ENCODE results near the gene HERPUD1.
A peak's percentile ranks its signal among the peaks of the same experiment; 100 is the strongest.

The HERPUD1 gene

DNA sequence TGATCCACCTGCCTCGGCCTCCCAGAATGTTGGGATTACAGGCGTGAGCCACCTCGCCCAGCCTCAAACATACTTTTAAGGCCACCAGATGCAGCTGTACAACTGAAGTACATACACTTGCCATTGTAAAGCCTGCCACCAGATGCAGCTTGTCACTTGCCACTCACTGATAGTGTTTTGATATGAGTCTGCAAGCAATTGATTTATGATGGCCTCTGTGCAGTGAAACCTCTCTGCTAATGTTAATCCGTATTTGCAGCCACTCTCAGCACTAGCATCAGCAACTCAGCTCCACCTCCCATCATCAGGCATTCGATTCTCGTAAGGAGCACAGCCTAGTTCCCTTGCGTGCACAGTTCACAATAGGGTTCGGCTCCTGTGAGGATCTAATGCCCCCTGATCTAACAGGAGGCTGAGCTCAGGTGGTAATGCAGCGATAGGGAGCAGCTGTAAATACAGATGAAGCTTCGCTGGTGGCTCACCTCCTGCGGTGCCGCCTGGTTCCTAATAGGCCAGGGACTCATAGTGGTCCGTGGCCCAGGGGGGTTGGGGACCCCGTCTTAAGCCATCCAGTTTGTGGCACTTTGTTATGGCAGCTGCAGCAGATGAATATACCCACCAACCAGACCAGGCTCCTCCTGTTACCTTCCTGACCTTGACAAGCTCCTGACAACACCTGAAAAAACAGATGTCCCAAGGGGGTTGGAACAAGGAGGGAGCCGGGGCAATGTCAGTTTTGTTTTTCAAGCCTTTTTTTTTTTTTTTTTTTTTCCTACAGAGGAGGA, 1.3 kb upstream of the HERPUD1 start:
- ChIA-PET CTCF (interaction anchor here (0.6 to 1.1 kb wide), 3 partner anchors 64 to 322 kb away, joined by 3 to 4 read pairs (median 3); no protein-coding TSS in a partner anchor), POLR2A (interaction anchor here (0.6 to 2.4 kb wide), 4 partner anchors 11 to 69 kb away, joined by 3 to 11 read pairs (median 4); no protein-coding TSS in a partner anchor)
- Histone ChIP-seq H3K4me1 (ENCODE audit: control insufficient read depth, insufficient read depth, low read length) (peaks cover 3% of the 10 kb centered on the region; the same call in 1 of the 2 replicates), H3K36me3 (ENCODE audit: control insufficient read depth in 2 of 2, insufficient read depth in 1 of 2, low read length in 2 of 2) (peaks cover under 1 to 9% of the 10 kb centered on the region in 2 experiments; a peak in 2 of 3 replicates), H3K27ac (ENCODE audit: extremely low read depth, low read depth, low read length) (peak overlapping the region; percentile 56; the same call in 1 of the 2 replicates), H3K9me3 (ENCODE audit: control insufficient read depth, insufficient read depth, low read depth, low read length) (no peaks in the 10 kb centered on the region), H3K4me3 (ENCODE audit: low read depth, low read length) (no peak overlapping the region)
- TF ChIP-seq ZBTB17 (tag by site-specific recombination; IDR thresholded peaks at IDR 0.05) (peak; percentile 44; the same call in 1 of the 2 replicates), ZNF18 (tag by site-specific recombination; IDR thresholded peaks at IDR 0.05) (no peak), ZNF473 (tag by site-specific recombination; IDR thresholded peaks at IDR 0.05) (no peak), ZFHX2 (tag by site-specific recombination; conservative IDR thresholded peaks at IDR 0.05) (peak; percentile 43; the same call in 1 of the 2 replicates), OSR2 (tag by site-specific recombination; IDR thresholded peaks at IDR 0.05) (no peak), WT1 (tag by site-specific recombination; IDR thresholded peaks at IDR 0.05) (no peak), ZNF555 (tag by site-specific recombination; conservative IDR thresholded peaks at IDR 0.05) (no peak), TSHZ1 (tag by site-specific recombination; IDR thresholded peaks at IDR 0.05; ENCODE audit: borderline replicate concordance) (peak; percentile 65; the same call in 1 of the 2 replicates), ZNF510 (tag by site-specific recombination; IDR thresholded peaks at IDR 0.05; ENCODE audit: insufficient replicate concordance) (no peak), EGR2 (tag by site-specific recombination; IDR thresholded peaks at IDR 0.05; ENCODE audit: low read depth) (no peak), ZNF664 (tag by site-specific recombination; IDR thresholded peaks at IDR 0.05) (no peak), ZNF202 (tag by site-specific recombination; IDR thresholded peaks at IDR 0.05; ENCODE audit: borderline replicate concordance) (no peak), GLI4 (tag by site-specific recombination; IDR thresholded peaks at IDR 0.05) (no peak), ZNF529 (tag by site-specific recombination; IDR thresholded peaks at IDR 0.05; ENCODE audit: insufficient replicate concordance) (no peak), PRDM1 (tag by site-specific recombination; IDR thresholded peaks at IDR 0.05) (no peak), ZNF121 (tag by site-specific recombination; IDR thresholded peaks at IDR 0.05) (no peak), ZNF830 (tag by site-specific recombination; IDR thresholded peaks at IDR 0.05; ENCODE audit: low read depth) (no peak)
- TF ChIP-seq, protein P1, sequence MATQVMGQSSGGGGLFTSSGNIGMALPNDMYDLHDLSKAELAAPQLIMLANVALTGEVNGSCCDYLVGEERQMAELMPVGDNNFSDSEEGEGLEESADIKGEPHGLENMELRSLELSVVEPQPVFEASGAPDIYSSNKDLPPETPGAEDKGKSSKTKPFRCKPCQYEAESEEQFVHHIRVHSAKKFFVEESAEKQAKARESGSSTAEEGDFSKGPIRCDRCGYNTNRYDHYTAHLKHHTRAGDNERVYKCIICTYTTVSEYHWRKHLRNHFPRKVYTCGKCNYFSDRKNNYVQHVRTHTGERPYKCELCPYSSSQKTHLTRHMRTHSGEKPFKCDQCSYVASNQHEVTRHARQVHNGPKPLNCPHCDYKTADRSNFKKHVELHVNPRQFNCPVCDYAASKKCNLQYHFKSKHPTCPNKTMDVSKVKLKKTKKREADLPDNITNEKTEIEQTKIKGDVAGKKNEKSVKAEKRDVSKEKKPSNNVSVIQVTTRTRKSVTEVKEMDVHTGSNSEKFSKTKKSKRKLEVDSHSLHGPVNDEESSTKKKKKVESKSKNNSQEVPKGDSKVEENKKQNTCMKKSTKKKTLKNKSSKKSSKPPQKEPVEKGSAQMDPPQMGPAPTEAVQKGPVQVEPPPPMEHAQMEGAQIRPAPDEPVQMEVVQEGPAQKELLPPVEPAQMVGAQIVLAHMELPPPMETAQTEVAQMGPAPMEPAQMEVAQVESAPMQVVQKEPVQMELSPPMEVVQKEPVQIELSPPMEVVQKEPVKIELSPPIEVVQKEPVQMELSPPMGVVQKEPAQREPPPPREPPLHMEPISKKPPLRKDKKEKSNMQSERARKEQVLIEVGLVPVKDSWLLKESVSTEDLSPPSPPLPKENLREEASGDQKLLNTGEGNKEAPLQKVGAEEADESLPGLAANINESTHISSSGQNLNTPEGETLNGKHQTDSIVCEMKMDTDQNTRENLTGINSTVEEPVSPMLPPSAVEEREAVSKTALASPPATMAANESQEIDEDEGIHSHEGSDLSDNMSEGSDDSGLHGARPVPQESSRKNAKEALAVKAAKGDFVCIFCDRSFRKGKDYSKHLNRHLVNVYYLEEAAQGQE (tag by site-specific recombination; IDR thresholded peaks at IDR 0.05) = no peak
- TF ChIP-seq, protein P2, sequence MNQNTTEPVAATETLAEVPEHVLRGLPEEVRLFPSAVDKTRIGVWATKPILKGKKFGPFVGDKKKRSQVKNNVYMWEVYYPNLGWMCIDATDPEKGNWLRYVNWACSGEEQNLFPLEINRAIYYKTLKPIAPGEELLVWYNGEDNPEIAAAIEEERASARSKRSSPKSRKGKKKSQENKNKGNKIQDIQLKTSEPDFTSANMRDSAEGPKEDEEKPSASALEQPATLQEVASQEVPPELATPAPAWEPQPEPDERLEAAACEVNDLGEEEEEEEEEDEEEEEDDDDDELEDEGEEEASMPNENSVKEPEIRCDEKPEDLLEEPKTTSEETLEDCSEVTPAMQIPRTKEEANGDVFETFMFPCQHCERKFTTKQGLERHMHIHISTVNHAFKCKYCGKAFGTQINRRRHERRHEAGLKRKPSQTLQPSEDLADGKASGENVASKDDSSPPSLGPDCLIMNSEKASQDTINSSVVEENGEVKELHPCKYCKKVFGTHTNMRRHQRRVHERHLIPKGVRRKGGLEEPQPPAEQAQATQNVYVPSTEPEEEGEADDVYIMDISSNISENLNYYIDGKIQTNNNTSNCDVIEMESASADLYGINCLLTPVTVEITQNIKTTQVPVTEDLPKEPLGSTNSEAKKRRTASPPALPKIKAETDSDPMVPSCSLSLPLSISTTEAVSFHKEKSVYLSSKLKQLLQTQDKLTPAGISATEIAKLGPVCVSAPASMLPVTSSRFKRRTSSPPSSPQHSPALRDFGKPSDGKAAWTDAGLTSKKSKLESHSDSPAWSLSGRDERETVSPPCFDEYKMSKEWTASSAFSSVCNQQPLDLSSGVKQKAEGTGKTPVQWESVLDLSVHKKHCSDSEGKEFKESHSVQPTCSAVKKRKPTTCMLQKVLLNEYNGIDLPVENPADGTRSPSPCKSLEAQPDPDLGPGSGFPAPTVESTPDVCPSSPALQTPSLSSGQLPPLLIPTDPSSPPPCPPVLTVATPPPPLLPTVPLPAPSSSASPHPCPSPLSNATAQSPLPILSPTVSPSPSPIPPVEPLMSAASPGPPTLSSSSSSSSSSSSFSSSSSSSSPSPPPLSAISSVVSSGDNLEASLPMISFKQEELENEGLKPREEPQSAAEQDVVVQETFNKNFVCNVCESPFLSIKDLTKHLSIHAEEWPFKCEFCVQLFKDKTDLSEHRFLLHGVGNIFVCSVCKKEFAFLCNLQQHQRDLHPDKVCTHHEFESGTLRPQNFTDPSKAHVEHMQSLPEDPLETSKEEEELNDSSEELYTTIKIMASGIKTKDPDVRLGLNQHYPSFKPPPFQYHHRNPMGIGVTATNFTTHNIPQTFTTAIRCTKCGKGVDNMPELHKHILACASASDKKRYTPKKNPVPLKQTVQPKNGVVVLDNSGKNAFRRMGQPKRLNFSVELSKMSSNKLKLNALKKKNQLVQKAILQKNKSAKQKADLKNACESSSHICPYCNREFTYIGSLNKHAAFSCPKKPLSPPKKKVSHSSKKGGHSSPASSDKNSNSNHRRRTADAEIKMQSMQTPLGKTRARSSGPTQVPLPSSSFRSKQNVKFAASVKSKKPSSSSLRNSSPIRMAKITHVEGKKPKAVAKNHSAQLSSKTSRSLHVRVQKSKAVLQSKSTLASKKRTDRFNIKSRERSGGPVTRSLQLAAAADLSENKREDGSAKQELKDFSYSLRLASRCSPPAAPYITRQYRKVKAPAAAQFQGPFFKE (tag by site-specific recombination; IDR thresholded peaks at IDR 0.05; ENCODE audit: borderline replicate concordance) = no peak
- TF ChIP-seq, protein P3, sequence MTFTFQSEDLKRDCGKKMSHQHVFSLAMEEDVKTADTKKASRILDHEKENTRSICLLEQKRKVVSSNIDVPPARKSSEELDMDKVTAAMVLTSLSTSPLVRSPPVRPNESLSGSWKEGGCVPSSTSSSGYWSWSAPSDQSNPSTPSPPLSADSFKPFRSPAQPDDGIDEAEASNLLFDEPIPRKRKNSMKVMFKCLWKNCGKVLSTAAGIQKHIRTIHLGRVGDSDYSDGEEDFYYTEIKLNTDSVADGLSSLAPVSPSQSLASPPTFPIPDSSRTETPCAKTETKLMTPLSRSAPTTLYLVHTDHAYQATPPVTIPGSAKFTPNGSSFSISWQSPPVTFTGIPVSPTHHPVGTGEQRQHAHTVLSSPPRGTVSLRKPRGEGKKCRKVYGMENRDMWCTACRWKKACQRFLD (tag by site-specific recombination; IDR thresholded peaks at IDR 0.05) = no peak

Data from HEK293 (cell line).